ENCODE results near the gene STIM2.

DNA sequence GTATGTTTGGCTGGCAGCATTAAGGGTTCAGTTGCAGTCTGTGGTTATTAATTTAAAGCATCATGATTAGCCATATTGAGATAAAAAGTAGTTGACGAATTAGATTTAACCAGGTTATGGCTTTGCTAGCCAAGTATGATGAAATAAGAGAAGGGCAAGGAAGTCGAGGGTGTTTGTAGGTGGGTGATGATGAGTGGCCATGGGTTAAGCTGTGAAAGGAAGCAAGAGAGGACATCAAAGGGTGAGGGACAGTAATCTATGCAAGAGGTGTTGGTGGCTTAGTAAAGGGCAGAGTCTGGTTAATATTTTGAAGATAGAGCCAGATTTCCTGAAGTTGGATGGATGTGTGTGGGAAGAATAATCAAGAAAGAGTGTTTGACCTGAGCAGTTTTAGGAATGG lies 44.5 kb downstream of the STIM2 start:
- TF ChIP-seq FOXA1 (IDR thresholded peaks at IDR 0.05) = no peak
- TF ChIP-seq ARNT (IDR thresholded peaks at IDR 0.05) = no peak
- no peak for TF ChIP-seq BHLHE40 (IDR thresholded peaks at IDR 0.05; ENCODE audit: borderline replicate concordance)
- no peak for TF ChIP-seq TARDBP (IDR thresholded peaks at IDR 0.05)
- no peak for TF ChIP-seq FOXK2 (IDR thresholded peaks at IDR 0.05)
- TF ChIP-seq SUZ12 (IDR thresholded peaks at IDR 0.05) = no peak
- no peak for TF ChIP-seq L3MBTL2 (conservative IDR thresholded peaks at IDR 0.05)
- TF ChIP-seq FOXM1 (IDR thresholded peaks at IDR 0.05; ENCODE audit: borderline replicate concordance) = no peak
- TF ChIP-seq PKNOX1 (IDR thresholded peaks at IDR 0.05) = no peak
- TF ChIP-seq ZNF384 (IDR thresholded peaks at IDR 0.05) = no peak
- TF ChIP-seq HDGF (IDR thresholded peaks at IDR 0.05; ENCODE audit: borderline replicate concordance) = no peak
